ENCODE measurements around the gene NFATC1.

NFATC1 gene

GRCh38 chr18:79540161-79540903 is 144.6 kb downstream of the NFATC1 start:
- no peak for TF ChIP-seq CTCF (IDR thresholded peaks at IDR 0.05; ENCODE audit: control extremely low read depth, extremely low read depth, low read depth, missing control alignments)
- ChIA-PET POLR2A (no interaction called here), CTCF (interaction anchor here (1.1 to 1.3 kb wide), 2 partner anchors 10 to 12 kb away, joined by 3 to 4 read pairs; no protein-coding TSS in a partner anchor)
- DNase-seq (ENCODE audit: extremely low spot score), result no peak

- TF ChIP-seq CTCF (IDR thresholded peaks at IDR 0.05; ENCODE audit: control extremely low read depth, extremely low read depth, low read depth, missing control alignments), result no peak
- ChIA-PET CTCF (interaction anchor here (1.1 kb wide), 1 partner anchor 10 kb away, joined by 3 read pairs; no protein-coding TSS in a partner anchor), POLR2A (no interaction called here)
- DNase-seq (ENCODE audit: extremely low spot score), result no peak
Measured at GRCh38 chr18:79540904-79541282, 145.2 kb downstream of the NFATC1 start.

DNA sequence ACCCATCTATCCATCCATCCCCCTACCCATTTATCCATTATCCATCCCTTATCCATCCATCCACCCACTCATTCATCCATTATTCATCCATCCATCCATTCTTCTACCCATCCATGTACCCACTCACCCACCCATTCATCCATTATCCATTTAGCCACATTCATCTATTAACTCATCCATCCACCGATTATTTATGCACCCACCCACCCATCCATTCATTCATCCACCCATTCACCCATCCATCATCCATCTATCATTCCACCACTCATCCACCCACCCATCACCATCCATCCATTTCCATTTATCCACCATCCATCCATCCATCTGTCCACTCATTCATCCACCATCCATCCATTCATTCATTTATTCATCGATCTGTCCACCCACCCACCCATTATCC is 146.5 kb downstream of the NFATC1 start:
- no peak for TF ChIP-seq CTCF (IDR thresholded peaks at IDR 0.05; ENCODE audit: control extremely low read depth, extremely low read depth, low read depth, missing control alignments)
- CTCF ChIA-PET, result no interaction called here
- no peak for DNase-seq (ENCODE audit: extremely low spot score)
- POLR2A ChIA-PET, result no interaction called here

DNA sequence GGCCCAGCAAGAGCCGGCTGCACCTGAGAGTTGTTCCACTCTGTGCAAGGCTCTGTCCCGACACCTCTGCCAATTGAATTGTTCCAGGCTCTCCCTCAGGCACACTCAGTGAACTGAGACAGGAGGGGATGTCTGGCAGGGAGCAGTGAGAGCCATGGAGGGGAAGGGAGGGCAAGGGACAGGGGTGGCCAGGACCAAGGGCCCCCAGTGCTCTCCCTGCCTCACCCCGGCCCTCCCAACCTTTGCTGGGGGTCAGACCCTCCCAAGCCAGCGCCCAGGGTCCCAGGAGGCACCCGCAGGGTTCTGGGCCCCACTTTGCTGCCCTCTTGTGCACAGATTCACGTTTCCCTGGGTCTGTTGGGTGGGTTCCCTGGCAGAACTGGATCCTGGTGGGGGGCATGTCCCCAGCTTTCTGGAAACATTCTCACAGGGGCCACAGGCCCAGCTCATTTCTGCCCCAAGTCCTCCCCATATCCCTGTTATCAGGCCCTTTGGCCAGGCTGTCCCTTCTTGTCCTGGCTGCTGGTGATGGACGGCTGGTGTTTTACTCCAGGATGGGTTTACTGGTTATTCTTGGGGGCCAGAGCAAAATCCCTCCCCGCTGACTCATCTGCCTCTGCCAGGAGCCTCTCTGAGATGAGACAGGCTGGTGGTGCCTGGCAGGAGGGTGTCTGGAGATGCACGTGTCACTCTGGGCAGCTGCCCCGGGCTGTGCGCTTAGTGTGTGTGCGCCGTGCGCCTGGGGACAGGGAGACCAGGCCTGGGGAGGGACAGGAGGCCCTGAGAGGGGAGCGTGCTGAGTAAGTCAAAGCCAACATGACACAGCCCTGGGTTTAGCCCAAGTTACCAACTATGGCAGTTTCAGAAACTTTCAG is 147.4 kb downstream of the NFATC1 start:
- no peak for TF ChIP-seq CTCF (IDR thresholded peaks at IDR 0.05; ENCODE audit: control extremely low read depth, extremely low read depth, low read depth, missing control alignments)
- DNase-seq (ENCODE audit: extremely low spot score), result no peak
- ChIA-PET POLR2A (no interaction called here), CTCF (interaction anchor here (1.0 kb wide), 1 partner anchor 15 kb away, joined by 3 read pairs; no protein-coding TSS in a partner anchor)

DNA sequence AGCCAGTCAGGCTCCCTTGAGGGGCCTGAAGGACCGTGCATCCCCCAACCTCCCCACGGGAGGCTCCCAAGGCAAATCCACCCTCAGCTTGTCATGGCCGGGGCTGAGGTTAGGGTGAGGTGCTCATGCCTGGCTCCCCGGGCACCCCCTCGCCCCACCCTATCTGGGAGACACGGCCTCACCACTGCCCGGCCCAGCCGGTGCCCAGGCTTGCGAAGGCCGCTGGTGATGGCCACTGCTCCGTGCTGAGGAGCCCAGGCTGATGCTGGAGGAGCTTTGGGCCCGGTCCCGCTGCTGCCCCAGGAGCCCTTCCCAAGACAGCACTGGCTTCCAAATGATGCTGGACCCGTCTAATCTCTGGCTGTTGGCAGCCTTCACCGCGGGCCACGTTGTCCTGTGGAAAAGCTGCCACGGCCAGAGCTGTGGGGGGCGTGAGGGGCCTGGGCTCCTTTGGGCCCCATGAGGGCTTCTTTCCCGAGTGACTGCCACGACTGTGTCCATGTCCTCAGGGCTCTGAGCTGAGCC is 148.2 kb downstream of the NFATC1 start:
- DNase-seq (ENCODE audit: extremely low spot score), result no peak
- TF ChIP-seq CTCF (IDR thresholded peaks at IDR 0.05; ENCODE audit: control extremely low read depth, extremely low read depth, low read depth, missing control alignments), result no peak
- CTCF ChIA-PET, result interaction anchor here (1.0 kb wide), 1 partner anchor 16 kb away, joined by 3 read pairs; no protein-coding TSS in a partner anchor
- POLR2A ChIA-PET, result no interaction called here

DNA sequence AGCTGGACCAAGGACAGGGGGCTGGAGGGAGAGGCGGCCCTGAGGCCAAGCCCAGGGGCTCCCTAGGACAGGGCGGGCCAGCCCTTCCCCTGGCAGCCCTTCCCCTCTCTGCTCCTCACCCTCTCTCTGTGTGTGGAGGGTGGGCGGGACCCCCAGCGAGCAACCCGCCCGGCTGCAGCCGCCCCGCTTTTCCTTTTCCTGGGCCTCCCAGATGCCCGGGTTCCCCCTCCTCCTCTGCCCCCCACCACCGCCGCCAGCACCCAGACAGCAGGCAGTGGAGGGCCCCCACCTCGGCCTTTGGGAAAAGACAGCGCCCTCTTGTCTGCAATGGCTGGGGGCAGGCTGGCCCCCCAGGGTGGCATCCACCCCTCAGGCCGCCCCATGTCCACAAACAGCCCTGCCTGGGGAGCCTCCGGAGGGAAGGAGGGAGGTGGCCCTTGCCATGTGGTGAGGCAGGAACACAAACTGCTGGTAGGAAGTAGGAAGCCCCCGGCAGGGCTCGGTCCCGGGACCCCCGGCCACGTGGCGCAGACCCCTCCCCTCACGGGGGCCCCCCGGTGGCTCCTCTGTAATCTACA is 148.7 kb downstream of the NFATC1 start:
- no peak for DNase-seq (ENCODE audit: extremely low spot score)
- CTCF ChIA-PET, result no interaction called here
- POLR2A ChIA-PET, result no interaction called here
- TF ChIP-seq CTCF (IDR thresholded peaks at IDR 0.05; ENCODE audit: control extremely low read depth, extremely low read depth, low read depth, missing control alignments), result no peak

Data from GM10248 (cell line).